BE2C (cell line): ENCODE data around the gene TRIO.

Source experiments
- DNase-seq: peaks from one replicate; pipeline ENCODE4 v3.0.0-alpha.2; 2020
- H3K27me3 ChIP-seq: fragments of 250-450 bp; sonication (Bioruptor Pico); 2 replicates; pipeline ENCODE4 v1.5.1; 2020; ENCODE audit warnings: mild to moderate bottlenecking
- H3K36me3 ChIP-seq: fragments of 250-450 bp; sonication (Bioruptor Pico); 2 replicates; pipeline ENCODE4 v1.5.1; 2020; ENCODE audit warnings: mild to moderate bottlenecking
- H3K4me1 ChIP-seq: fragments of 250-450 bp; sonication (Bioruptor Pico); 2 replicates; pipeline ENCODE4 v1.5.1; 2020
- H3K4me3 ChIP-seq: 2 replicates; pipeline ENCODE4 v1.5.1; 2011; ENCODE audit warnings: low read depth, low read length
- H3K9me3 ChIP-seq: fragments of 250-450 bp; sonication (Bioruptor Pico); 2 replicates; pipeline ENCODE4 v1.5.1; 2020
- TF ChIP-seq, protein P1 (sequence below): IDR thresholded peaks from 2 replicates; pipeline ENCODE4 v1.5.1; 2012; ENCODE audit warnings: mild to moderate bottlenecking, low read depth, low read length

The TRIO gene

DNA sequence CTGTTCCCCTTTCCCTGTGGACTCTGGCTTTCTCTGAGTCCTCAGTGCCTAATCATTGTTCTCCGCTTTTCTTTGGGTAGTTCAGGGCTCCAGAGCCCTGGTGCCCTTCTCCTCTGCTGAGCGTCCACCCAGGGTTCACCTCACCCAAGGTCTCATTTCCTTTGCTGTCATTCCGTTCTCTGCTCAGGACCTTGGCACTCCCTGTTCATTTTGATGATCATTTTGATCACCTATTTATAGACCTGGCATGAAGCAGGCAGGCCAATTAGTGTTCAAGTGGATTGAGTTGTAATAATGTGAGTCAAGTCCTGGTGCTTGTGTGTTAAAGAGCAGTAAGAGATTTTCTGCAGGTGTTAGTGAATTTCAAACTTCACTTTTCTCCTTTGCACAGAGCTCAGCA is 3.6 kb downstream of the TRIO start:
- H3K36me3 ChIP-seq: no peaks in the 10 kb centered on the region; the same call in 1 of the 2 replicates
- peaks cover 52% of the 10 kb centered on the region for H3K4me1 ChIP-seq
- no peaks in the 10 kb centered on the region; the same call in 1 of the 2 replicates for H3K9me3 ChIP-seq
- no peaks in the 10 kb centered on the region for H3K27me3 ChIP-seq
- TF ChIP-seq, protein P1, sequence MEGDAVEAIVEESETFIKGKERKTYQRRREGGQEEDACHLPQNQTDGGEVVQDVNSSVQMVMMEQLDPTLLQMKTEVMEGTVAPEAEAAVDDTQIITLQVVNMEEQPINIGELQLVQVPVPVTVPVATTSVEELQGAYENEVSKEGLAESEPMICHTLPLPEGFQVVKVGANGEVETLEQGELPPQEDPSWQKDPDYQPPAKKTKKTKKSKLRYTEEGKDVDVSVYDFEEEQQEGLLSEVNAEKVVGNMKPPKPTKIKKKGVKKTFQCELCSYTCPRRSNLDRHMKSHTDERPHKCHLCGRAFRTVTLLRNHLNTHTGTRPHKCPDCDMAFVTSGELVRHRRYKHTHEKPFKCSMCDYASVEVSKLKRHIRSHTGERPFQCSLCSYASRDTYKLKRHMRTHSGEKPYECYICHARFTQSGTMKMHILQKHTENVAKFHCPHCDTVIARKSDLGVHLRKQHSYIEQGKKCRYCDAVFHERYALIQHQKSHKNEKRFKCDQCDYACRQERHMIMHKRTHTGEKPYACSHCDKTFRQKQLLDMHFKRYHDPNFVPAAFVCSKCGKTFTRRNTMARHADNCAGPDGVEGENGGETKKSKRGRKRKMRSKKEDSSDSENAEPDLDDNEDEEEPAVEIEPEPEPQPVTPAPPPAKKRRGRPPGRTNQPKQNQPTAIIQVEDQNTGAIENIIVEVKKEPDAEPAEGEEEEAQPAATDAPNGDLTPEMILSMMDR: no peak
- no peak overlapping the region for H3K4me3 ChIP-seq
- no peak for DNase-seq

DNA sequence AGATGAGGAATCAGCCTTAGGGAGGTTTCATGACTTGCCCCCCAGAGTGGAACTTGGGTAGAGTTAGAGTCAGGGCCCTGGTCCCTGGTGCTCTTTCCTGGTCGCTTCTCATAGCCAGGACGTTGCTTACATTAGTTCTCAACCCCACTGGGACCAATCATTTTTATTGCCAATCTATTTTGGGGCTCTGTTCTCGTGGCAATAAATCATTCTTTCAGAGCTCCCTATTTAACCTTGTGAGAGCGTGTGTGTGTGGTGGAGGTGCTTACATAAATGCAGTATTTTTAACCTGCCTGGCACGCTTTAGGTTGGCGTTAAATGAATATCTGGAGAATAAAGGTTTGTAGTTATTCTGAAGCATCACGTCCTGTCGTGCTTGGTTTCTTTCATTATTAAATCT is 4.1 kb downstream of the TRIO start:
- Histone ChIP-seq H3K9me3 (no peaks in the 10 kb centered on the region; the same call in 1 of the 2 replicates), H3K27me3 (no peaks in the 10 kb centered on the region), H3K4me3 (no peak overlapping the region), H3K36me3 (no peaks in the 10 kb centered on the region; the same call in 1 of the 2 replicates), H3K4me1 (peaks cover 52% of the 10 kb centered on the region)
- TF ChIP-seq, protein P1: no peak
- DNase-seq: no peak

GRCh38 chr5:14148483-14148882 is 5.3 kb downstream of the TRIO start:
- H3K4me3 ChIP-seq: no peak overlapping the region
- H3K36me3 ChIP-seq: no peaks in the 10 kb centered on the region; the same call in 1 of the 2 replicates
- peaks cover 64% of the 10 kb centered on the region for H3K4me1 ChIP-seq
- H3K9me3 ChIP-seq: no peaks in the 10 kb centered on the region; the same call in 1 of the 2 replicates
- no peak for DNase-seq
- no peaks in the 10 kb centered on the region for H3K27me3 ChIP-seq
- TF ChIP-seq, protein P1: no peak

- Histone ChIP-seq H3K36me3 (no peaks in the 10 kb centered on the region; the same call in 1 of the 2 replicates), H3K9me3 (no peaks in the 10 kb centered on the region; the same call in 1 of the 2 replicates), H3K4me3 (no peak overlapping the region), H3K27me3 (no peaks in the 10 kb centered on the region), H3K4me1 (peaks cover 68% of the 10 kb centered on the region)
- TF ChIP-seq, protein P1: no peak
- no peak for DNase-seq
Observed at GRCh38 chr5:14148890-14149671, 5.9 kb downstream of the TRIO start.

DNA sequence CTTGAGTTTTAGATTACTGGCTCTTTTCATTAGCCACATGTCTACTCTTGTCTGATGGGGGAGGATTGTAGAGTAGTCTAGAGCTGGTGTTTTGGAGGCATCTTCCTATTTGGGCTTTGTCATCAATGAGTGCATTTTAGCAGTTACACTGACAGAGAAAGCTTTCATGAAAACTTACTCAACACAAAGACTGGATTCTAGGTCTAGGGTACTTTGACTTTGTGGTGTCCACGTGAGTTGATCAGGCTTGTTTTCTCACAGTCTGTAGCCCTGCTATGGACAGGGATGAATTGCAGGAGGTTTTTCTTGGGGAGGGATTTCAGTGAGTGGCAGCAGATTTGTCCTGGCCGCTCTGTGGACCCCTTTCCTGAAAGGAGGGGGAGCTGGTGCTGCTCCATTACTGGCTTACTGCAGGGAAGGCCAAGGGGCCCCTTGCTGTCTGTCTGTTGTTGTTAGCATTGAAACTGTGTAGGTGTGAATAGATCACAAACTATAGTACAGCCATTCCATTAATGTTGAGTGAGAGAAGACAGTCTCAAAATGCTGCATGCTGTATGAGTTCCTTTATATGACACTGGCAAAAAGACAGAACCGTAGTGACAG is 6.6 kb downstream of the TRIO start:
- DNase-seq: no peak
- H3K27me3 ChIP-seq: no peaks in the 10 kb centered on the region
- no peak overlapping the region for H3K4me3 ChIP-seq
- H3K4me1 ChIP-seq: peaks cover 73% of the 10 kb centered on the region
- TF ChIP-seq, protein P1: no peak
- H3K9me3 ChIP-seq: no peaks in the 10 kb centered on the region; the same call in 1 of the 2 replicates
- no peaks in the 10 kb centered on the region for H3K36me3 ChIP-seq

DNA sequence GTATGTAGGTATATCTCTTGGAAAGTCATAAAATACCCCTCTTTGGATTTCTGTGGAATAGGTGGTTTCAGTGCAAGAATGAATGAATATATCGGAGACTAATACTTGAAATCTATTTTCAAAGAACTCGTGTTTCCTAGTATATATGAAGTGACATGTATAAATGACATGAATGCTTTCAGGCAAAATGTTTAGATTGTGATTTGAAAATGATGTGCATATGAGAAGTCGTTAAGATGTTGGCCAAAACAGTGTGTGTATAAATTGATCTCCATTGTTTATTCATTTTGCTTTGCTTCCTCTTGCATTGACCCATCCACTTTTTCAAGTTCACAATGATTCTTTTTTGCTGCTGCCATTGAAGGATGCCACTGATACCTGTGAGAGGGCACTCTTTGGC is 8.3 kb downstream of the TRIO start:
- Histone ChIP-seq H3K27me3 (no peaks in the 10 kb centered on the region), H3K4me1 (peaks cover 86% of the 10 kb centered on the region), H3K36me3 (no peaks in the 10 kb centered on the region), H3K9me3 (no peaks in the 10 kb centered on the region; the same call in 1 of the 2 replicates), H3K4me3 (no peak overlapping the region)
- DNase-seq: no peak
- TF ChIP-seq, protein P1: no peak
